HCT116 (cell line): ENCODE results near the gene SRRD.

ENCODE experiments used
- EZH2 ChIP-seq: fragments of 200-600 bp; sonication (generic); IDR thresholded peaks from 2 replicates; pipeline ENCODE4 v1.6.1; 2017; ENCODE audit warnings: antibody characterized with exemption, mixed run types
- TF ChIP-seq, protein P1 (sequence below), 3 experiments: fragments of 200-600 bp in 1 of 3; sonication (generic) in 1 of 3; IDR thresholded peaks in 2 of 3; conservative IDR thresholded peaks in 1 of 3; 2 replicates each; pipeline ENCODE4 v1.5.1; 2012 to 2017; ENCODE audit warnings: low read depth in 2 of 3, low read length in 2 of 3, antibody characterized with exemption in 1 of 3, borderline replicate concordance in 1 of 3, control low read depth in 1 of 3, mild to moderate bottlenecking in 1 of 3, mixed read lengths in 1 of 3, mixed run types in 1 of 3, moderate library complexity in 1 of 3; ENCODE audit not compliant: insufficient read depth in 1 of 3

GRCh38 chr22:26522592-26522991, 38.9 kb downstream of the SRRD start:
- TF ChIP-seq, protein P1, sequence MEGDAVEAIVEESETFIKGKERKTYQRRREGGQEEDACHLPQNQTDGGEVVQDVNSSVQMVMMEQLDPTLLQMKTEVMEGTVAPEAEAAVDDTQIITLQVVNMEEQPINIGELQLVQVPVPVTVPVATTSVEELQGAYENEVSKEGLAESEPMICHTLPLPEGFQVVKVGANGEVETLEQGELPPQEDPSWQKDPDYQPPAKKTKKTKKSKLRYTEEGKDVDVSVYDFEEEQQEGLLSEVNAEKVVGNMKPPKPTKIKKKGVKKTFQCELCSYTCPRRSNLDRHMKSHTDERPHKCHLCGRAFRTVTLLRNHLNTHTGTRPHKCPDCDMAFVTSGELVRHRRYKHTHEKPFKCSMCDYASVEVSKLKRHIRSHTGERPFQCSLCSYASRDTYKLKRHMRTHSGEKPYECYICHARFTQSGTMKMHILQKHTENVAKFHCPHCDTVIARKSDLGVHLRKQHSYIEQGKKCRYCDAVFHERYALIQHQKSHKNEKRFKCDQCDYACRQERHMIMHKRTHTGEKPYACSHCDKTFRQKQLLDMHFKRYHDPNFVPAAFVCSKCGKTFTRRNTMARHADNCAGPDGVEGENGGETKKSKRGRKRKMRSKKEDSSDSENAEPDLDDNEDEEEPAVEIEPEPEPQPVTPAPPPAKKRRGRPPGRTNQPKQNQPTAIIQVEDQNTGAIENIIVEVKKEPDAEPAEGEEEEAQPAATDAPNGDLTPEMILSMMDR (IDR thresholded peaks at IDR 0.05 in 2 of 3, conservative IDR thresholded peaks at IDR 0.05 in 1 of 3; ENCODE audit: borderline replicate concordance in 1 of 3, insufficient read depth in 1 of 3, low read depth in 2 of 3, low read length in 2 of 3), result no peak
- TF ChIP-seq EZH2, result no peak
